ENCODE data around the gene MC3R. TPM values are rescaled to one million over a fixed set of nuclear protein-coding genes. Genes with fewer than 3 reads are reported as not detected.

Gene MC3R
- polyA plus RNA-seq, 1 donor from 2014 or later, result not detected

- no peak overlapping the region for H3K9ac ChIP-seq (ENCODE audit: low read length)
- H3K36me3 ChIP-seq (ENCODE audit: insufficient read depth, low read length), result no peaks in the 10 kb centered on the region
- H2AFZ ChIP-seq (ENCODE audit: low read depth, low read length), result no peak overlapping the region
- H3K27me3 ChIP-seq (ENCODE audit: insufficient read depth, low read depth, low read length), result no peaks in the 10 kb centered on the region
- no peaks in the 10 kb centered on the region for H3K9me3 ChIP-seq (ENCODE audit: low read length)
- no peaks in the 10 kb centered on the region for H3F3A ChIP-seq (ENCODE audit: insufficient read depth, low read length, poor library complexity, severe bottlenecking)
- no peak overlapping the region for H3K4me2 ChIP-seq (ENCODE audit: low read length)
- TF ChIP-seq POLR2AphosphoS5 (IDR thresholded peaks at IDR 0.05) (no peak), TAF1 (IDR thresholded peaks at IDR 0.05; ENCODE audit: low read depth) (no peak), EP300 (conservative IDR thresholded peaks at IDR 0.05; ENCODE audit: poor library complexity, severe bottlenecking) (no peak), SMC3 (conservative IDR thresholded peaks at IDR 0.05; ENCODE audit: poor library complexity) (no peak), REST (IDR thresholded peaks at IDR 0.05; ENCODE audit: borderline replicate concordance) (no peak), EZH2 (IDR thresholded peaks at IDR 0.05; ENCODE audit: borderline replicate concordance, insufficient read depth, low read length, poor library complexity, severe bottlenecking) (no peak), RAD21 (conservative IDR thresholded peaks at IDR 0.05) (no peak), MXI1 (conservative IDR thresholded peaks at IDR 0.05; ENCODE audit: poor library complexity, severe bottlenecking) (no peak)
- TF ChIP-seq, protein P1, sequence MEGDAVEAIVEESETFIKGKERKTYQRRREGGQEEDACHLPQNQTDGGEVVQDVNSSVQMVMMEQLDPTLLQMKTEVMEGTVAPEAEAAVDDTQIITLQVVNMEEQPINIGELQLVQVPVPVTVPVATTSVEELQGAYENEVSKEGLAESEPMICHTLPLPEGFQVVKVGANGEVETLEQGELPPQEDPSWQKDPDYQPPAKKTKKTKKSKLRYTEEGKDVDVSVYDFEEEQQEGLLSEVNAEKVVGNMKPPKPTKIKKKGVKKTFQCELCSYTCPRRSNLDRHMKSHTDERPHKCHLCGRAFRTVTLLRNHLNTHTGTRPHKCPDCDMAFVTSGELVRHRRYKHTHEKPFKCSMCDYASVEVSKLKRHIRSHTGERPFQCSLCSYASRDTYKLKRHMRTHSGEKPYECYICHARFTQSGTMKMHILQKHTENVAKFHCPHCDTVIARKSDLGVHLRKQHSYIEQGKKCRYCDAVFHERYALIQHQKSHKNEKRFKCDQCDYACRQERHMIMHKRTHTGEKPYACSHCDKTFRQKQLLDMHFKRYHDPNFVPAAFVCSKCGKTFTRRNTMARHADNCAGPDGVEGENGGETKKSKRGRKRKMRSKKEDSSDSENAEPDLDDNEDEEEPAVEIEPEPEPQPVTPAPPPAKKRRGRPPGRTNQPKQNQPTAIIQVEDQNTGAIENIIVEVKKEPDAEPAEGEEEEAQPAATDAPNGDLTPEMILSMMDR (IDR thresholded peaks at IDR 0.05; ENCODE audit: poor library complexity, severe bottlenecking), result no peak
- no peaks in the 10 kb centered on the region for H4K20me1 ChIP-seq (ENCODE audit: insufficient read depth)
- no peak overlapping the region for H3K4me3 ChIP-seq (ENCODE audit: low read length)
- no peaks in the 10 kb centered on the region for H3K79me2 ChIP-seq (replicated peaks; ENCODE audit: insufficient read depth, low read length)
- no peak overlapping the region for H3K27ac ChIP-seq (ENCODE audit: low read length)
- no peaks in the 10 kb centered on the region for H3K9me2 ChIP-seq (ENCODE audit: insufficient read depth, low read length)
Measured at GRCh38 chr20:56229812-56230211, 18.7 kb upstream of the MC3R start.

DNA sequence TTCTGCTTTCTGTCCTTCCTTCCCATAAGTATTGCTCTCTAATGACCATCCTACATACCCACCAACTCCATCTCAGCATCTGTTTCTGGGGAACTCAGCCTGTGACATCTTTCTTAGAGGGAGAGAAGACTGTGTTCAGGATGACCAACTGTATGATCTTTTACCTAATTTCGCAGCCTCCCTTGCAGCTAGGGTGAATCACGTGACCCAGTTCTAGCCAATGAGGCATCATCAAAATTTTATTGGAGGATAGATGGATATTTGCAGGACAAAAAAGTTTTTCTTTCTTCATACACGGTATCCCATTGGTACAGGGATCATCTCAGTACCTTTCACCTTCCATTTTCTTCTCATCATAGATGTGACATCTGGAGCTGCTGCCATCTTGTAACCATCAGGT lies 14.4 kb upstream of the MC3R start:
- Histone ChIP-seq H4K20me1 (ENCODE audit: insufficient read depth) (no peaks in the 10 kb centered on the region), H3K9me3 (ENCODE audit: low read length) (no peaks in the 10 kb centered on the region)

More for the DNA sequence above, 14.4 kb upstream of the MC3R start:
- H3F3A ChIP-seq (ENCODE audit: insufficient read depth, low read length, poor library complexity, severe bottlenecking), result no peaks in the 10 kb centered on the region
- no peak overlapping the region for H3K4me2 ChIP-seq (ENCODE audit: low read length)
- H3K36me3 ChIP-seq (ENCODE audit: insufficient read depth, low read length), result no peaks in the 10 kb centered on the region
- no peaks in the 10 kb centered on the region for H3K9me2 ChIP-seq (ENCODE audit: insufficient read depth, low read length)
- H3K4me3 ChIP-seq (ENCODE audit: low read length), result no peak overlapping the region
- no peak for TF ChIP-seq MXI1 (conservative IDR thresholded peaks at IDR 0.05; ENCODE audit: poor library complexity, severe bottlenecking)
- TF ChIP-seq RAD21 (conservative IDR thresholded peaks at IDR 0.05), result no peak
- no peak for TF ChIP-seq TAF1 (IDR thresholded peaks at IDR 0.05; ENCODE audit: low read depth)
- TF ChIP-seq EZH2 (IDR thresholded peaks at IDR 0.05; ENCODE audit: borderline replicate concordance, insufficient read depth, low read length, poor library complexity, severe bottlenecking), result no peak
- no peak for TF ChIP-seq SMC3 (conservative IDR thresholded peaks at IDR 0.05; ENCODE audit: poor library complexity)
- no peak for TF ChIP-seq POLR2AphosphoS5 (IDR thresholded peaks at IDR 0.05)
- TF ChIP-seq EP300 (conservative IDR thresholded peaks at IDR 0.05; ENCODE audit: poor library complexity, severe bottlenecking), result no peak
- no peak for TF ChIP-seq REST (IDR thresholded peaks at IDR 0.05; ENCODE audit: borderline replicate concordance)
- TF ChIP-seq, protein P1 (IDR thresholded peaks at IDR 0.05; ENCODE audit: poor library complexity, severe bottlenecking), result no peak
- no peak overlapping the region for H2AFZ ChIP-seq (ENCODE audit: low read depth, low read length)
- H3K27ac ChIP-seq (ENCODE audit: low read length), result no peak overlapping the region
- H3K9ac ChIP-seq (ENCODE audit: low read length), result no peak overlapping the region
- no peaks in the 10 kb centered on the region for H3K79me2 ChIP-seq (replicated peaks; ENCODE audit: insufficient read depth, low read length)
- H3K27me3 ChIP-seq (ENCODE audit: insufficient read depth, low read depth, low read length), result no peaks in the 10 kb centered on the region

Measured in neural cell (in vitro differentiated cells).